GM18951 (cell line): ENCODE data around the gene RCE1.
A peak's percentile ranks its signal among the peaks of the same experiment; 100 is the strongest.

Source experiments
- POLR2A ChIP-seq: IDR thresholded peaks from 4 replicates; pipeline ENCODE4 v1.6.1; 2011; ENCODE audit warnings: mild to moderate bottlenecking; ENCODE audit not compliant: insufficient read length, insufficient read depth; ENCODE audit errors: extremely low read depth
- in situ Hi-C: fragments of 300-500 bp; cut with MboI; formaldehyde crosslinking; loops from one replicate; pipeline ENCODE4 v1.12.0; 2022; ENCODE audit warnings: low sequenced_read_pairs, mixed read lengths, inconsistent platforms; ENCODE audit not compliant: unreplicated experiment

Gene RCE1

GRCh38 chr11:66855574-66856495 lies 12.6 kb downstream of the RCE1 start:
- in situ Hi-C loops: no loop called here

GRCh38 chr11:66856496-66857233 lies 13.4 kb downstream of the RCE1 start, which contains the start of gene LRFN4:
LRFN4 (plus strand) TSS chr11:66857064; CDS start chr11:66857745, 681 bp downstream.
- in situ Hi-C loops: no loop called here

More at GRCh38 chr11:66855574-66856495, 12.6 kb downstream of the RCE1 start:
- peak; percentile 84 for TF ChIP-seq POLR2A

GRCh38 chr11:66857234-66857926 lies 14.1 kb downstream of the RCE1 start:
- no peak for TF ChIP-seq POLR2A
- in situ Hi-C loops: no loop called here

More at GRCh38 chr11:66856496-66857233, 13.4 kb downstream of the RCE1 start, which contains the start of gene LRFN4:
- peak; percentile 35 for TF ChIP-seq POLR2A

GRCh38 chr11:66857927-66858185 lies 14.6 kb downstream of the RCE1 start:
- TF ChIP-seq POLR2A: no peak
- in situ Hi-C loops: no loop called here

GRCh38 chr11:66858186-66858938 lies 15.1 kb downstream of the RCE1 start:
- in situ Hi-C loops: no loop called here

GRCh38 chr11:66858939-66859685 lies 15.9 kb downstream of the RCE1 start:
- TF ChIP-seq POLR2A: no peak
- in situ Hi-C loops: no loop called here

More at GRCh38 chr11:66858186-66858938, 15.1 kb downstream of the RCE1 start:
- no peak for TF ChIP-seq POLR2A

GRCh38 chr11:66859686-66860448 lies 16.6 kb downstream of the RCE1 start:
- in situ Hi-C loops: no loop called here
- TF ChIP-seq POLR2A: no peak

GRCh38 chr11:66860449-66860831 lies 17.2 kb downstream of the RCE1 start:
- in situ Hi-C loops: no loop called here
- TF ChIP-seq POLR2A: no peak

GRCh38 chr11:66861038-66861773 lies 18.0 kb downstream of the RCE1 start:
- no peak for TF ChIP-seq POLR2A
- in situ Hi-C loops: no loop called here

- in situ Hi-C loops: no loop called here
- TF ChIP-seq POLR2A: no peak
These were observed 18.7 kb downstream of the RCE1 start for GRCh38 chr11:66861774-66862558.
